GM19468 (cell line): ENCODE measurements around the gene DCDC2C.

ENCODE experiments used
- ATAC-seq: cut with Tn5 transposase; IDR thresholded peaks from one replicate; pipeline ENCODE4 v1.9.1; 2021; ENCODE audit warnings: mild to moderate bottlenecking, moderate library complexity, moderate number of reproducible peaks; ENCODE audit not compliant: unreplicated experiment; ENCODE audit errors: extremely low read depth

Gene DCDC2C

GRCh38 chr2:3741867-3742602 is 38.7 kb downstream of the DCDC2C start:
- no peak for ATAC-seq

GRCh38 chr2:3742743-3743508 is 39.6 kb downstream of the DCDC2C start:
- no peak for ATAC-seq

- no peak for ATAC-seq
Measured at GRCh38 chr2:3743951-3744555, 40.7 kb downstream of the DCDC2C start.

- no peak for ATAC-seq
Measured at GRCh38 chr2:3745920-3746319, 42.5 kb downstream of the DCDC2C start.

- ATAC-seq: no peak
Measured at GRCh38 chr2:3747032-3747654, 43.8 kb downstream of the DCDC2C start.

GRCh38 chr2:3747826-3748225 is 44.5 kb downstream of the DCDC2C start:
- ATAC-seq: no peak

- ATAC-seq: no peak
Measured at GRCh38 chr2:3749201-3749600, 45.8 kb downstream of the DCDC2C start.

GRCh38 chr2:3751251-3751650 is 47.9 kb downstream of the DCDC2C start:
- ATAC-seq: no peak

- no peak for ATAC-seq
Measured at GRCh38 chr2:3751806-3752205, 48.4 kb downstream of the DCDC2C start.

- ATAC-seq: no peak
Measured at GRCh38 chr2:3752376-3752775, 49.0 kb downstream of the DCDC2C start.

- no peak for ATAC-seq
Measured at GRCh38 chr2:3753561-3753960, 50.2 kb downstream of the DCDC2C start.

GRCh38 chr2:3754280-3754679 is 50.9 kb downstream of the DCDC2C start:
- ATAC-seq: no peak

GRCh38 chr2:3754795-3755194 is 51.4 kb downstream of the DCDC2C start:
- ATAC-seq: no peak

GRCh38 chr2:3755277-3755676 is 51.9 kb downstream of the DCDC2C start:
- no peak for ATAC-seq

- no peak for ATAC-seq
Measured at GRCh38 chr2:3756306-3756705, 52.9 kb downstream of the DCDC2C start.

GRCh38 chr2:3758906-3759305 is 55.5 kb downstream of the DCDC2C start:
- ATAC-seq: no peak

GRCh38 chr2:3759331-3759730 is 56.0 kb downstream of the DCDC2C start:
- ATAC-seq: no peak

GRCh38 chr2:3759761-3760160 is 56.4 kb downstream of the DCDC2C start:
- ATAC-seq: no peak

- no peak for ATAC-seq
Measured at GRCh38 chr2:3761272-3761671, 57.9 kb downstream of the DCDC2C start.

GRCh38 chr2:3762771-3763447 is 59.5 kb downstream of the DCDC2C start:
- no peak for ATAC-seq
